GM18526 (cell line): ENCODE results near the gene EPS15.

Experiments used
- POLR2A ChIP-seq: IDR thresholded peaks from 3 replicates; pipeline ENCODE4 v1.6.1; 2011; ENCODE audit not compliant: insufficient read length; ENCODE audit errors: extremely low read depth

Gene EPS15

DNA sequence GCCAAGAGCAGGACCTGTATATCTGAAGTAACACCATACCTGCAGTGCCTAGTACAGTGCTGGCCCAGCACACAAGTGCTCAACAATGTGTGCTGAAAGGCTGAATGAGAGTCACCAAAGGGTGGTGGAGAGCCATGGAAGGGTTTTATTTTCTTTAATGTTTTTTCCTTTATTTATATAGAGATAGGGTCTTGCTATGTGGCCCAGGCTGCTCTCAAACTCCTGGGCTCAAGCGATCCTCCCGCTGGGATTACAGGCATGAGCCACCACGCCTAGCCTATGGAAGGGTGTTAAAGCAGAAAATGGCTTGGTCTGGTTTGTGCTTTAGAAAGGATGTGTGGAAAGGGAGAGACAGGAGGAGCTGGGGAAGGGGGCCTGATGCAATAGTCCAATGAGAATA, 175.4 kb downstream of the EPS15 start:
- TF ChIP-seq POLR2A, result no peak

DNA sequence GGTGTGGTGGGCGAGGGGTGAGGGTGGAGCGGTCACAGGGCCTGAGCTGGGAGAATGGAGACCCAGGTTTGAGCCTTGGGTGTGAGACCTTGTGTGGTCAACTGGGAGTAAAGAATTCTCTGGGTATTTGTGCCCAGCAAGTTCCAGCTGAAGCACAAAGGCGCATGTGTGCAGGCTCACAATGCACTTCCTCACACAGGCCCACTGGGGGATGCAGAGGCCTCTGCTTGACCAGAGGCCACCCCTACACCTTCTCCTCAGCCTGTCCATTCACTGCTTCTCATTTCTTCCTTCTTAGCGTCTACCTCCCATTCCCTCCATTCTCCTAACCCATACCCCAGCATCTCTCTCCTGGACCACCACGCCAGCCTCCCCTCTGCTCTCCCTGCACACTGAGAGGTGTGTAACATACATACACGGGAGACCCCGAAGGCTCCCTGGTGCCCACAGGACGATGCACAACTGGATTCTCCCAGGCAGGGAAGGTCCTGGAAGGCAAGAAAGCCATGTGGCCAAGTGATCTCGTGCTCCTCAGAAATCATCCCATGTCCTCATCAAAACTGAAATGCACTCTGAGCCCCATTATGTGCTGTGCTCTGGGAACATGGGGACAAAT, 176.4 kb downstream of the EPS15 start:
- TF ChIP-seq POLR2A, result no peak

DNA sequence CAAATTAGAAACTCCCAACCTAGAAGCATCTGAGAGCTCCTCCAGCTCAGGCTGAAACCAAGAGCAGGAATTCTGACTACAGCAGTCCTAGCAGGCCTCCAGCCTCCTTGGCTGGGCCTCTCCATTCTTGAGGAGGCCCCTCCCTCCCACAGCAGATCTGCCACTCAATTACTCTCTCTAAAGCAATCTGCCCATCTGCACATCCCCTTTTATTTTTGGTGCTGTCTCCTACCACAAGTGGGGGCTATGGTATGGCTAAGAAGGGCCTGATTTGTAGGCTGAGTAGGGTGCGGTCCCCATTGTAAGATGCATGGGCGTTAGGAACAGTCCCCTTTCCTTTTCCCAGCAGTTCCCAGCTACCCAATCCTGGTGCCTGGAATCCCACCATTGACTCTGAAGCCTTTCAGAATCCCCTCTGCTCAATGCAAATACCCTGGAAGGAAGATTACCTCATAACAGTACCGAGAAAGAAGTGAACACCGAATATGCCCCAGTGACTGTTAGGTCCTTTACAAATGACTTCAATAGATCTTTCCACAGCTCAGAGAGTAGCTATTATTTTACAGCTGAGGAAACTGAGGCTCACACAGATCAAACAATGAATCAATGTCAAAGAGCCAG, 177.1 kb downstream of the EPS15 start:
- no peak for TF ChIP-seq POLR2A

DNA sequence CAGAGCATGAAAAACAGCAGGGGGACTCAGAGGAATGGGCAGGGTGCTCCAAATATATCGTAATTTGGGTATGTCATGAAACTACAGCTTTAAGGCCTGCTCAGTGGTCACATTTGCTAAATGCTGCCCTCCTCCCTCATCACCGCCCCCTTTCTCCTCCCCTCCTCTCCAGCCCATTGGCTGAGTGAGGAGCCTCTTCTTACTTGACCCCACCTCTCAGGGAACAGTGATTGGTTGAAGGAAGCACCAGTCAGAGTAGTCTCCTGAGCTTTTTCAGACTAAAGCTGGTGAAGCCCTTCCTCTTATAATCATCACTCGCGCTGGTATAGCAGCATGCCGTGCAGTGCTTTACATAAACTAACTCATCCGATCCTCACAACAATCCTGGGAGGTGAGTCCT, 178.7 kb downstream of the EPS15 start:
- TF ChIP-seq POLR2A, result no peak

DNA sequence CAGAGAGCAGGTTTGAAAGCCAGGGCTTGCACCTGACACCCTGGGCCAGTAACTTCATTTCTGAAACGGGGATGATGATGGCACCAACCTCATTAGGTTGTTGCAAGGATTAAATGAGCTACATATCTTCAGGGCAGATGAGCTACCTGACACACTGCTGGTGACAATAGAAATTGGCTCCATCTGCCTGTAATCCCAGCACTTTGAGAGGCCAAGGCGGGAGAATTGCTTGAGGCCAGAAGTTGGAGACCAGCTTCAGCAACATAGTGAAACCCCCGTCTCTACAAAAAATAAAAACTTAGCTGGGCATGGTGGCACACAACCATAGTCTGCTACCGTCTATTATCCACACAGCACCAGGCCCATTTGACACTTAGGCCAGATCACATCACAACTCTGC, 182.4 kb downstream of the EPS15 start:
- TF ChIP-seq POLR2A, result no peak

DNA sequence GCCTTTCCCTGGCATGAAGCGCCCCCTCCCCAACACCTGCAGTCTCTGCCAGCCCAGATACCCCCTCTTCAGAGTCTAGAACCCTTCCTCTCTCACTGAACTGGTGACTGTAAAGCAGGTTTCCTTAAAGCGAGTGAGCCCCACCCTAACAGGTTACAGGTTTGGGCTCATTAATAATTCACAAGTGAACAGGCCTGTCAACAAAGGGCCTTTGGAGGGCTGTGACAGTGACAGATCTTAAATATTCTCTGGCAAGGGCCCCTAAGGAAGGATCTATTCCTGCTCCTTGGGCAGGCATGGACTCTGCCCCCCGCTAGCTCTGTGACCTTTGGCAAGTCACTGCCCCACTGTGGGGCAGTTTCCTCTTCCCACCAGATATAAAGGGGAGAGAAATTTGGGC, 183.1 kb downstream of the EPS15 start:
- TF ChIP-seq POLR2A, result no peak

DNA sequence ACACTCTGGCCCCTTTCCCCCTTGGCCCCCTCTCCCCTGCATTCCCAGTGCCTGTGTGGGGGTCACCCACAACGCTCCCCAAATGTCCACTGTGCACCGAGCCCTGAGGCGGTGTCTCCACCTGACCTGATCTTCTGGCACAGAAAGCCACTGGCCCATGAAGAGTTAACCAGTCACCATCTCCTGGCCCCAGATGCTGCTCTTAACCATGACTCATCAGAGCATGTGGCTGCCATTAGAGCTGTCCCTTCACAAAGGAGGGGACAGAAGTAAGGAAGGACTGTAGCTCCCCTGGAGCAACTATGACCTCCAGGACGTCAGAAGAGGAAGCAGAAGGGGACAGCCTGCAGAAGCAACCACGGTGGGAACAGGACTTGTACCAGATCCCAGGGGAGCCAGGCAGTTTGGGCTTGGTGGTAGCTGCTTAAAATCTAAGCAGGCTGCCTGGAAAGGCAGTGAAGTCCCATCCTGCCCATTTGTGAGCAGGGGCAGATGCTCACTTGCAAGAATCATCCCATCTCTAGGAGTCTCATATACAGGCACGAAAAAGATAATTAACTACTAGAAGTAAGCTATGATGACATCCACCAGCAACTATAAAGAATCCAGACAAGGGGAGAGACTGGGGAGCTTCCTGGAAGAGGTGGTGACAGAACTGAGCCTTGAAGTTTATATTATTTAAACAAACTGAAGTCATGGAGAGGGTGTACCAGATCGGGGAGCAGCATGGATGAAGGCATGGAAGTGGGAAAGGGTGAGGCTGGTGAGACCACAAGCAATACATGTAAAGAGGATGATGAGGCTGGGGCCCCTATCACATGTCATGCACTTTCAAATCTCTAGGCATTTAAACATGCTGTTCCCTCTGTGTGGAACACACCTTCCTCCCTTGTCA, 187.6 kb downstream of the EPS15 start:
- no peak for TF ChIP-seq POLR2A

DNA sequence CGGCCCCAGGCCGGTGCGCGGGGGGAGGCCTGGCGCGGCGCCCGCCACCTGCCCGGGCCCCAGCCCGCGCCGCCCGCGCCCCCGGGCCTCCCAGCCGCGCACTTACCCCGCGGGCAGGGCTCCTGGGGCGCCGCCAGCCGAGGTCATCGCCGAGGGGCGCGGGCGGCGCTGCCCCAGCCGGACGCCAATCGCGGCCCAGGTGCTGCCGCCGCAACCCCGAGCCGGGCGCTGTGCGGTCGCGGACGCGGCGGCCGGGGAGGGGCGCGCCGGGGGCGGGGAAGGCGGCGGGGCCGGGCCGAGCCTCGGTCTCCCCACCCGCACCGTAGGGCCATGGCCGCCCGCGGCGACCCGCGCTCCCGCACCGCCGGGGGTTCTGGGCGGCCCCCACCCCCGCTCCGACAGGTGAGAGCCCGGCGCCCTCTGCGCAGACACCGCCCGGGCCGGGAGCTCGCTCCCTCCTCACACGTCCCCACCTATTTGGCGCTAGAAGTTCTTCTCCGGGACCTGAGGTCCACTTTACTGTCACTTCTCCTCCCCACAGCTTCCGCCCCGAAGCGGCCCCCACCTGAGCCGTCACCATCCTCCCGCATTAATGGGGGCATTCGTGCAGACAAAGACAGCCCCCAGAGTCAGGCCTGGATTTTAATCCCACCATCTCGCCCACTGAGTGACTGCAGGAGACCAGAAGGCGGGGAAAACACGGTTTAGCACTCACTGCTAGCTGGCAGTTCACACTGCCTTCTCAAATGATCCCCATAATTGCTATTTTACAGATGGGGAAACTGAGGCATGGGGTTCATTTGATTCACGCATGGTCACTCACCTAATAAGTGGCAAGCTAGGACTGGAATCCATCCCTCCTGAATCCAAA, 188.5 kb downstream of the EPS15 start, which contains the start of gene TTC39A:
TSS of gene TTC39A (minus strand) at position 232 of the 871 bp plus-strand sequence. CDS start at position 147, 85 bp downstream.
- no peak for TF ChIP-seq POLR2A

DNA sequence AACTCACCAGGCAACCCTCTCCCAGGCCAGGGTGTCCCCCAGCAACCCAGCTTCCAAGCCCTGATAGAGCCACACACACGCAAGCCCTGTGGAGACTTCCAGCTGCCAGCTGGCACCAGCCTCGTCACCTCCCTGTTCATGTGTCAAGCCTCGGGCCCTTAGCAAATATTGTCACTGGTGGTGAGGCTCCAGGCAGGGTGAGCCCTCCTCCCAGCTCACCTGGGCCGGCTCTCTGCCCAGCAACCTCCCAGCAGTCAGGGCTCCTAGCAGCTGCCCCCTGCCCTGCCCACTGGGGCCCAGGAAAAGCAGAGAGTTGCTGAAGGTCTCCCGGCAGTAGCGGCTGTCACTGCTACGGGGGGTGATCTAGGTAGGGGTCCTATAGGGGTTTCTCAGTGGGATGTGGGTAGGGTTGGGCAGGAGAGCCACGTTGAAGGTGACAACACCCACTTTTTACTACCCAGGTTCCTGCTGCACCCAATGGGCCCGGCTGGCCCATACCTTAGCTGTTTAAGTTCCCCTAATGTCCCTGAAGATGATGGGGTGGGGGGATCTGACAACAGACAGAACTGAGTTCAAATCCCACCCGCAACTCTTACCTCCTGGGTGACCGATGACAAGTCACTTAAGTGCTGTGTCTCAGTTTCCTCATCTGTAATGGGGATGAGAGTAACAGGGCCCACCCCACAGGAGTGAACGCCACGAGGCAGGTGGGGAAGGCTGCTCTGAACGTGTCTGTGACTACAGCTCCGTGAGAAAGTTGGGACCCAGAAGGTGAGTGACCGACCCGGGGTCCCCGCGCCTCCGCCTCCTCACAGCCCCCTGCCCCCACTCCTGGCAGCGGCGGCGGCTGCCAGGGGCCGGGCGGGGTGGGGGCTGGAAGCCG, 189.4 kb downstream of the EPS15 start:
- TF ChIP-seq POLR2A, result no peak

DNA sequence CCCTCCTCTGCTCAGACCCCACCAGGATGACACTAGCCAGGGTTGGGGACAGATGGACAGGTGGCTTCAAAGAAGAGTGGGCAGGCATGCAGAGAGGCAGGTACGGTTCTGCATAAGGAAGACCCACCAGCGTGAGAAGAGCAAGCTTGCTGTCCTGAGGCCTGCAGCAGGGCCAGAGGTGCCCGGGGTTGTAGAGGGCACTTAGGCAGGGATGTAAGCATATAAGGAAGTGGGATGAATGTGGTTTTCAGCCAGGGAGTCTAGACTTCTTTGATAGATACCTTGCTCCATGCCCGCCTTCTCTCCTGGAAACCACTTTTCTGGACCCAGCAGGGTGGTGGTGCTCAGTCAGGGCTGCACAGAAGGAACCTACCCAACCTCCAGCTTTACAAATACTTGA, 190.1 kb downstream of the EPS15 start:
- TF ChIP-seq POLR2A, result no peak

DNA sequence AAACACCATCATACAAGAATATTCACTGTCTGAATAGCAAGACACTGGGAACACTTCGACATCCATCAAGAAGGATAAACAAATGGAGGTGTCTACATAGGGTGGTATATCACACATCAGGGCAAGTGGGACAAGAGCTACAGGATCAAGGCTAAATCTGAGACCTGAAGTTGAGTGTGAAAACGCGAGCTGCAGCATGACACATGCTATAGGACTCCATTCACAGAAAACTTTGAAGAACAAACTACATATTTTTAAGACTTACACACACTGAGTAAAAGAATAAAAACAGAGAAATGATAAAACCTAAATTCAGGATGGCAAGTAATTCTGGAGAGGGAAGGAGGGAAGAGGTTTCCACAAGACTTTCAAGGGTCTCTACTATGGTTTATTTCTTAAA, 190.8 kb downstream of the EPS15 start:
- TF ChIP-seq POLR2A, result no peak

DNA sequence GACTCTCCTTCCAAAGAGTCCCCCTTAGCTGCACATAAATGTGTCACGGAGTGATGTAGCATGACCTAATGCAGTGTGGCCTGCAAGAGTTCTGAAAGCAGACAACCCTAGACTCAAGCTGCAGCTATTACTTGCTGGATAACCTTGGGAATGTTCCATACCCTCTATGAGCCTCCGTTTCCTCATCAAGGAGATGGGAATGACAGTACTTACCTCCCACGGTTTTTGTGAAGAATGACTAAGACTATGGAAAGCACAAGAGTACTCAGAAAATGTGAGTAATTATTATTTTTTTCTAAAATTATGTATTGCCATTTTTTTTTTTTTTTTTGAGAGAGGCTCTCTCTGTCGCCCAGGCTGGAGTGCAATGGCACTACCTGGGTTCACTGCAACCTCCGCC, 191.7 kb downstream of the EPS15 start:
- TF ChIP-seq POLR2A, result no peak

DNA sequence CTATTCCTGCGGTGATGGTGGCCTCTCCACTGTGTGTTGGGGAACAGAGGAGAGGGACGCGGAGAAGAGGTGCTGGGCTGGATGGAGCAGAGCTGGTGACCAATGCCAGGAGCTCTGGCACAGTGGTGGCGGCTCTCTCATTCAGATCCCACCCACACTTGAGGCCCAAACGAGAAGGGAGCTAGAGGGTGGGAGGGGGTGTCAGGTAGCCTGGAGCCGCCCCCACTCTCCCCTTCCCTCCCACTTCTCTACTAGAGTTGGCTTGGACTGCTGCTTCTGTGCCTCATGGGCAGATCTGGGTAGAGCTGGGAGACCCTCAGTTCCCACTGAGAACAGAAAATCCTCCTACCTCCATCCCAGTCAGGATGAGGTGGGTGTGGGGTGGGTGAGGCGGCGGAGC, 192.2 kb downstream of the EPS15 start:
- no peak for TF ChIP-seq POLR2A

DNA sequence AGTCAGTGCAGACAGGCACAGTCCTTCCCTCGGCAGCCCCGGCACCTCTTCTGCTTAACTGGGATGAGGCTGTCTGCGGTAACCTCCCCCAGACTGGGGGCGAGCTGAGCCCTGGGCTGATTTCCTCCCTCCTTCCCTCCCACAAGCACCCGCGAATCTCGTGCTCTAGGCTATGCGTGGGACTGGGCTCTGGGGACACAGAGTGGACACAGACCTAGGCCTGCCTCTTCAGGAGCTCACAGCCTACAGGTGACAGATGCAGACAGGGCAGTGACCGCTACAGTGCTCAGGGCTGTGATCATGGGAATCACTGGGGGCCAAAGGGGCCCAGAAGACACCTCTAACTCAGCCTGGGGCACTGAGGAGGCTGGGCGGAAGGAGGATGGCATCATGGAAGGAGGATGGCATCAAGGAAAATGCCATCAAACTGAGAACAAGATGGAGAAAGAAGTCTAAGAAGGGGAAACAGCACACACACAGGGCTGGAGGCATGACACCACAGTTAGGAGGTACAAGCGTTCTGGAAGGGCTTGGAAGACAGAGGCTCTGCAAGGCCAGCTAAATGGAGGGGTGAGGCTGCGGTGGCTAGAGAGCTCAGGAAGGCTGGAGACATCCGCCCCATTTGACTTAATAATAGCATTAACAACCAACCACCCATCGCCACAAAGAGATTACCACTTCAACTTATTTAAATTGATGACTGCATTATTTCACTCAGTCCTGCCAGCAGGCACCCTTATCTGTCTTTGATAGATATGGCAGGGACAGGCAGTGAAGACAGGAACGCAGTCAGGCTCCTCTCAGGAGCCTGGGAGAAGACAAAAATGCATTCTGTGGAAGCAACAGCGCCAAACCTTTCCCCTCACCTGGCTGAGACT, 192.9 kb downstream of the EPS15 start:
- no peak for TF ChIP-seq POLR2A

DNA sequence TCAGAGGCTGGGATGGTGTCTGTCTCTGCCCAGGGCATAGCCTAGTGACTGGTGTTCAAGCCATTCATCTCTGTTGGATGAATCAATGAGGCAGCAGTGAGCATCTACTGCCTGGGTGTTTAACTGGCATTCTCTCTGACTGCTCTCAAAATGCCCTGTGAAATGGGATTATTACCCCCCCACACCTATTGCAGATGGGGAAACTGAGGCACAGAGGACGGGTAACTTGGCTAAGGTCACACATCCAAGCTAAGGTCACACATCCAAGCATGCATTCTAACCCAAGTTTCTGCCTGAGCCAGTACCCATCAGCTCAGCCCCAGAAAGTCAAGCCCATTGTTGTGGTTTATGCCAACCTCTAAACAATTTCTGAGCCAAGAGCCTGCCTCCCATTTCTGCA, 193.7 kb downstream of the EPS15 start:
- no peak for TF ChIP-seq POLR2A
